ENCODE results near the gene FGF19.

Gene FGF19

GRCh38 chr11:69662806-69663205 lies 41.0 kb downstream of the FGF19 start:
- H3K4me3 ChIP-seq (ENCODE audit: low read depth, low read length): no peak overlapping the region
- no peak for TF ChIP-seq CTCF (IDR thresholded peaks at IDR 0.05; ENCODE audit: low read depth, low read length, missing control alignments)
- DNase-seq (ENCODE audit: low read depth): no peak

DNA sequence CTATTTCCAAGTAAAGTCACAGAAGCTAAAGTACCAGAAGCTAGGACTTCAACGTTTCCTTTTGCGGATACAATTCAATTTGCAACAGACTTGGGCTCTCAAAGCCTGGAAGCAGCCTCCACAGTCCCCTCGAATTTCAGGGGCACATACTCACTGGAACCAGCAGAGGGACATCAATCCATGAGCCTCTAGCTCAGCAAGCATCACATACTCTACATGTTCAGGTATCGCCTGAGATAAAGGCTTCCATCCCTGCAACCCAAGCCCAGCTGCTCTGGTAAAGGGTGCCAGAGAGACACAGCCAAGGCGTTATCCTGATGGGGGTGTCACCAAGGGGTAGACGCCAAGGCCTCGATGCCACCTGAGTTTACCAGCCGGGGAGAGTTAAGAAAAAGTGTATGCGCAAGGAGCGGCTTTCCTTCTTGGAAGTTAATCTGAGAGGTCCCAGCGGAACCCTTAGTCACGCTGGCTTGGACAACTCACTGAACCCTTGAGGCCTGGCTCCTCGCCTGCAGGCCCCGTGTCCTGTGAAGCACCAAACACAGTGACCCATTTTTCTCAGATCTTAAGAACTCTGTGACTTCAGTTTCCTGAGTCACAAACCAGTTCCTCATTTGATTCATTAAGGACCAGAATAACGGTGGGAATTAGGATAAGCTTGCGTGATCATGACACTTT lies 41.7 kb downstream of the FGF19 start:
- DNase-seq (ENCODE audit: low read depth): no peak
- TF ChIP-seq CTCF (IDR thresholded peaks at IDR 0.05; ENCODE audit: low read depth, low read length, missing control alignments): peak; percentile 21
- H3K4me3 ChIP-seq (ENCODE audit: low read depth, low read length): no peak overlapping the region

- no peak for DNase-seq (ENCODE audit: low read depth)
- TF ChIP-seq CTCF (IDR thresholded peaks at IDR 0.05; ENCODE audit: low read depth, low read length, missing control alignments): no peak
- H3K4me3 ChIP-seq (ENCODE audit: low read depth, low read length): no peak overlapping the region
These were observed 42.5 kb downstream of the FGF19 start for GRCh38 chr11:69661413-69661715.

GRCh38 chr11:69660001-69660500 lies 43.8 kb downstream of the FGF19 start:
- TF ChIP-seq CTCF (IDR thresholded peaks at IDR 0.05; ENCODE audit: low read depth, low read length, missing control alignments): no peak
- no peak for DNase-seq (ENCODE audit: low read depth)
- H3K4me3 ChIP-seq (ENCODE audit: low read depth, low read length): no peak overlapping the region

DNA sequence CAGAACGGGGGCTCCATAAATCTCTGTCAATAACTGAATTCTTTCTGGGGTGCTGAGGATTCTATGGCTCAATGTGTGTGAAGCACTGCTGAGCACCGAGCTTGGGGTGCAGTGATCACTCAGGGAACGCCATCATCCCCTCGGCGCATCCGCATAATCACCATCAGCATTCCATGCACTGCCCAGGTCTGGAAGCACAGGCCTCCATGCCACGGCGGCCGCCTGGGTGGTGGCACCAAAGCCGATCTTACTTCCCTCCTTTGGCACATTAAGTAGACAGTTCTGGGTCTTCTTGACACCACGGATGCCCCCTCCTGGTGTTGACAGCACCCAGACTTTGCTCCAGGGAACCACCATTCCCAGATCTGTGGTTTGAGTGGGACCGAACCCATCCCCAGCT lies 44.2 kb downstream of the FGF19 start:
- H3K4me3 ChIP-seq (ENCODE audit: low read depth, low read length): no peak overlapping the region
- TF ChIP-seq CTCF (IDR thresholded peaks at IDR 0.05; ENCODE audit: low read depth, low read length, missing control alignments): no peak
- no peak for DNase-seq (ENCODE audit: low read depth)

DNA sequence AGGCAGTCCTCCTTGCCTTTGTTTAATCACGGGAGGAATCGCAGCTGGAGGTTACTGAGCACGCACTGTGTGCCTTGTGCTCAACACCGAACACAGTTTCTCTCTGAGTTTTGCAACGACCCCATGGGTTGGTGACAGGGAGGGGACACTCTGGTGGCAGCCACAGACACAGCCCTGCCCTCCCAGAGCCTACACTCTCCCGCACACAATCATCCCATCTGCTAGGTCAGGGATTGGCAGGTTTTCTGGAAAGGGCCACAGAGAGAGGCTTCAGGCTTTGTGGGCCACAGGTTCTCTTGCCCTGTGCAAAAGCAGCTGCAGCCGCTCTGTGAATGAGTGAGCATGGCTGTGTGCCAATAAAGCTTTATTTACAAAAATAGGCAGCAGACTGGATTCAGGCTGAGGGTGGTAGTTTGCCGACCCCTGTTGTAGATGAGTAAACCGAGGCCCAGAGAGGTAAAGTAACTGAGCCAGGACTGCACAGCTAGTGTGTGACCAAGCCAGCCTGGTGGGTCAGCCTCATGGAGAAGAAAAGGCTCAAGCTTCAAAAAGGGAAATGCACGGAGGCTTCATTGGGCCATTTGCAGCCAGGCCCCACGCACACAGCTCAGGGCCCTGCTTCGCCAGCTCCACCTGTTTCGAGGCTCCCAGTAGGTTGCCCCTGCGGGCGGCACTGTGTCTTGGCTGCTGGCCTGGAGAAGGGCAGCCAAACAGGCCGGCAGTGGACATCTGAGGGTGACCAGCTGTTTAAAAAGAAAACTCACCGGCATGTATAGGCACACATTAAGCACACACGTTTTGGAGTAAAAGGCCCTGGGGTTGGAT lies 45.0 kb downstream of the FGF19 start:
- DNase-seq (ENCODE audit: low read depth): no peak
- no peak overlapping the region for H3K4me3 ChIP-seq (ENCODE audit: low read depth, low read length)
- no peak for TF ChIP-seq CTCF (IDR thresholded peaks at IDR 0.05; ENCODE audit: low read depth, low read length, missing control alignments)

All from GM12864 (cell line).